HK-2 (cell line): ENCODE data around the gene FBXW11.
"Not testable (repeated sequence)": the region's sequence is repeated elsewhere in the genome, so short reads cannot be mapped to it uniquely, and the experiment has no call there.

Source experiments
- DNase-seq: peaks from one replicate; pipeline ENCODE4 v3.0.0-alpha.2; 2018; ENCODE audit not compliant: unreplicated experiment

Gene FBXW11

GRCh38 chr5:171954721-171955120, 51.7 kb downstream of the FBXW11 start:
- DNase-seq, result no peak

- DNase-seq, result no peak
Observed at GRCh38 chr5:171953860-171954701, 52.4 kb downstream of the FBXW11 start.

GRCh38 chr5:171952021-171952420, 54.4 kb downstream of the FBXW11 start:
- no peak for DNase-seq

- DNase-seq, result no peak
Observed at GRCh38 chr5:171951218-171951617, 55.2 kb downstream of the FBXW11 start.

GRCh38 chr5:171946000-171946781, 60.2 kb downstream of the FBXW11 start:
- DNase-seq, result no peak

GRCh38 chr5:171945476-171945875, 61.0 kb downstream of the FBXW11 start:
- no peak for DNase-seq

- no peak for DNase-seq
Observed at GRCh38 chr5:171945066-171945465, 61.4 kb downstream of the FBXW11 start.

- DNase-seq, result not testable (repeated sequence)
Observed at GRCh38 chr5:171942112-171942516, 64.3 kb downstream of the FBXW11 start.

GRCh38 chr5:171941675-171942074, 64.8 kb downstream of the FBXW11 start:
- not testable (repeated sequence) for DNase-seq

- DNase-seq, result not testable (repeated sequence)
Observed at GRCh38 chr5:171941275-171941674, 65.2 kb downstream of the FBXW11 start.

- DNase-seq, result no peak
Observed at GRCh38 chr5:171939951-171940350, 66.5 kb downstream of the FBXW11 start.

- DNase-seq, result no peak
Observed at GRCh38 chr5:171938358-171938757, 68.1 kb downstream of the FBXW11 start.

- DNase-seq, result no peak
Observed at GRCh38 chr5:171937351-171937750, 69.1 kb downstream of the FBXW11 start.

- no peak for DNase-seq
Observed at GRCh38 chr5:171934586-171934985, 71.9 kb downstream of the FBXW11 start.

- DNase-seq, result no peak
Observed at GRCh38 chr5:171931163-171931562, 75.3 kb downstream of the FBXW11 start.

GRCh38 chr5:171927345-171927941, 79.0 kb downstream of the FBXW11 start:
- no peak for DNase-seq

GRCh38 chr5:171926311-171926710, 80.1 kb downstream of the FBXW11 start:
- no peak for DNase-seq

GRCh38 chr5:171924493-171925122, 81.8 kb downstream of the FBXW11 start:
- no peak for DNase-seq

- no peak for DNase-seq
Observed at GRCh38 chr5:171920765-171921391, 85.6 kb downstream of the FBXW11 start.

GRCh38 chr5:171915700-171916099, 90.7 kb downstream of the FBXW11 start:
- DNase-seq, result not testable (repeated sequence)

- no peak for DNase-seq
Observed at GRCh38 chr5:171914726-171915338, 91.6 kb downstream of the FBXW11 start.
